HFFc6 (cell line): ENCODE measurements around the gene THSD7B. TPM values are rescaled to one million over a fixed set of nuclear protein-coding genes. Genes with fewer than 3 reads are reported as not detected.

ENCODE experiments used
- DNase-seq: peaks from one replicate; pipeline ENCODE4 v3.0.0-alpha.2; 2018
- H3K27ac Mint-ChIP-seq: 2 replicates; pipeline ENCODE4 v1.8.0; 2020; ENCODE audit warnings: mild to moderate bottlenecking, mixed read lengths
- H3K27me3 Mint-ChIP-seq: 2 replicates; pipeline ENCODE4 v1.8.0; 2021; ENCODE audit warnings: mild to moderate bottlenecking, moderate library complexity, mixed read lengths; ENCODE audit not compliant: insufficient read depth
- H3K36me3 Mint-ChIP-seq: 2 replicates; pipeline ENCODE4 v1.8.0; 2021; ENCODE audit warnings: low read depth, mixed read lengths
- H3K4me1 Mint-ChIP-seq: 2 replicates; pipeline ENCODE4 v1.8.0; 2020; ENCODE audit warnings: low read depth, mixed read lengths
- H3K4me3 Mint-ChIP-seq: 2 replicates; pipeline ENCODE4 v1.8.0; 2020; ENCODE audit warnings: mild to moderate bottlenecking, moderate library complexity, mixed read lengths
- H3K9me3 Mint-ChIP-seq: 2 replicates; pipeline ENCODE4 v1.8.0; 2020; ENCODE audit warnings: mild to moderate bottlenecking, mixed read lengths
- CTCF ChIP-seq: fragments of 200-600 bp; sonication (generic); IDR thresholded peaks from 2 replicates; pipeline ENCODE4 v1.5.0; 2021; ENCODE audit warnings: antibody characterized with exemption, mild to moderate bottlenecking
- total RNA-seq, 6 experiments: library from RNA; stranded (reverse); fragmentation: NEBNext Ultra II Directional; extraction: Animal tissue kit (Norgen Biotek cat#: 25700); gene quantifications; 2 replicates in 1 of 6; 3 replicates in 5 of 6; pipeline ENCODE4 v1.2.3, GENCODE V29; 2021

THSD7B gene
- total RNA-seq, 6 experiments from 2014 or later, result 0.10 to 0.25 (median 0.22) TPM; not detected in 2

GRCh38 chr2:137380610-137381009 lies 615.3 kb downstream of the THSD7B start:
- Mint-ChIP-seq H3K9me3 (no peaks in the 10 kb centered on the region; the same call in 1 of the 2 replicates), H3K36me3 (no peaks in the 10 kb centered on the region), H3K27me3 (no peaks in the 10 kb centered on the region; the same call in 1 of the 2 replicates), H3K4me1 (no peaks in the 10 kb centered on the region), H3K4me3 (no peak overlapping the region), H3K27ac (no peak overlapping the region)
- no peak for DNase-seq
- TF ChIP-seq CTCF, result no peak

DNA sequence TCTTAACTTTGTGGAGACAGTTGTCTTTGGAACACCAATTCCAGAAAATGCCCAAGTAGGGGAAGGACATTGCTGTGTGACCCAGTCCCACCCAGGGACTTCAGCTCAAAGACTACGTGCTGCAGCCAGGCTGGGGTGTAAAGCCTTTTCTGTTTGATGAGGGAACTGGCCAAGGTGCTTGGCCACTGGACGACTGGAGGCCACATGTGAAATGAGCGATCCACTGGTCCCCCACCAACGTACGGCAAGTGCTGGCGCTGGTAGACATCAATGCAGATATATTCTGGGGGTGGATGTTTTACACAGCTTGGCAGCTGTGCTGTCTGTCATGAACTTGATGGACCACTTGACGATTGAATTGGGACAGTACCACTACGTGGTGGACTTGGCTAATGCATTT lies 616.4 kb downstream of the THSD7B start:
- Mint-ChIP-seq H3K4me3 (no peak overlapping the region), H3K27me3 (no peaks in the 10 kb centered on the region; the same call in 1 of the 2 replicates), H3K27ac (no peak overlapping the region), H3K4me1 (no peaks in the 10 kb centered on the region), H3K9me3 (no peaks in the 10 kb centered on the region; the same call in 1 of the 2 replicates), H3K36me3 (no peaks in the 10 kb centered on the region)
- TF ChIP-seq CTCF, result no peak
- DNase-seq, result no peak

DNA sequence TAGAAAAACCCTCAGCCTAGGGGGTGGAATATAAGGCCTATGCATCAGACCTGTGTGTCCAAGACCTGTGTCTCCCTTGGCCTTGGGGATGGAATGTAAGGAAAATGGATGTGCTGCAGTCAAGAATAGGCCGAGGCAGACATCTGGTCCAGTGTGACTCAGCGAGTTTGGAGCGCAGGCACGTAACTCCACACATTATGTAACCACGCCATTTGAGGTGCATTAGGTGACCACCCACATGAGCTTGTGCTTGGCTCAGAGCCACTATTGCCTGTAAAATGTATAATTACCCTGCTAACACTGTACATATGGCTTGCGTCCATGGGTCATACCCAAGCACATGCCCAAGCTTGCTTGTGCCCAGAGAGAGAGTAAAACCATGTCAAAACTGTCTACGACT lies 618.0 kb downstream of the THSD7B start:
- Mint-ChIP-seq H3K4me1 (no peaks in the 10 kb centered on the region), H3K27me3 (no peaks in the 10 kb centered on the region; the same call in 1 of the 2 replicates), H3K27ac (no peak overlapping the region), H3K36me3 (no peaks in the 10 kb centered on the region), H3K4me3 (no peak overlapping the region), H3K9me3 (no peaks in the 10 kb centered on the region; the same call in 1 of the 2 replicates)
- DNase-seq, result no peak
- no peak for TF ChIP-seq CTCF

DNA sequence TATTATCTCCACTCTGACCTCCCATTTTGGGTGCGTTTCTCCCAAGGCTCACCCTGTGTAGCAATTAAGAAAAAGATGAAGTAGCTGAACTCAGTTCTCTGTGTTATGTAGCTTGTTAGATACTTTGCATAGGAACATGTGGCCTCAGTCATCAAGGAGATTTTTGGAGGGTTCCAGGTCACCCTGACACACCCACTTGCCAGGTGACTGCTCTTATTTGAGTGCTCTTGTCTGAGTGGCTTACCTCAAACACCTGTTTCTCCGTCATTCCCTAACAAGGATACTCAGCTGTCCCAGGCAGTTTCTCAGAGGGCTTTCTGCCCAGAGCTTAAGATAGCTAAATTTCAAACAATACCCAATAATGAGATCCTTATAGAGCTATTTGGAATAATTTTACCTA lies 621.7 kb downstream of the THSD7B start:
- TF ChIP-seq CTCF, result no peak
- Mint-ChIP-seq H3K9me3 (no peaks in the 10 kb centered on the region), H3K4me3 (no peak overlapping the region), H3K27ac (no peak overlapping the region), H3K36me3 (no peaks in the 10 kb centered on the region), H3K4me1 (no peaks in the 10 kb centered on the region), H3K27me3 (no peaks in the 10 kb centered on the region; the same call in 1 of the 2 replicates)
- DNase-seq, result no peak

DNA sequence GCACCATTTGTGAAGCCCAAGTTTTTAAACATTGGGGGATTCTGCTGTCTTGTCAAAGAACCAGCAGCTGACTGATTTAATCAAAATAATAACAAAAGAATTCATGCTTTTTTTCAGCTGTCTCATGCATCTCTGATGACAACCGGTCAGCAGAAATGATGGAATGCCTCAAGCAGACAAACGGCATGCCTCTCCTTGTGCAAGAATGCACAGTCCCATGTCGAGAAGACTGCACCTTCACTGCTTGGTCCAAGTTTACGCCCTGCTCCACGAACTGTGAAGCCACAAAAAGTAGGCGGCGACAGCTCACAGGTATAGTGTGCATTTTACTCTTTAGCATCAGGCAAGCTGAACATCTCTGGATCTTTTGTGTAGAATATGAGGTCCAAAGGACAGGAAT lies 640.2 kb downstream of the THSD7B start:
- Mint-ChIP-seq H3K36me3 (no peaks in the 10 kb centered on the region), H3K9me3 (no peaks in the 10 kb centered on the region), H3K4me3 (no peak overlapping the region), H3K27ac (no peak overlapping the region), H3K4me1 (no peaks in the 10 kb centered on the region), H3K27me3 (peaks cover 2% of the 10 kb centered on the region; the same call in 1 of the 2 replicates)
- no peak for TF ChIP-seq CTCF
- no peak for DNase-seq

DNA sequence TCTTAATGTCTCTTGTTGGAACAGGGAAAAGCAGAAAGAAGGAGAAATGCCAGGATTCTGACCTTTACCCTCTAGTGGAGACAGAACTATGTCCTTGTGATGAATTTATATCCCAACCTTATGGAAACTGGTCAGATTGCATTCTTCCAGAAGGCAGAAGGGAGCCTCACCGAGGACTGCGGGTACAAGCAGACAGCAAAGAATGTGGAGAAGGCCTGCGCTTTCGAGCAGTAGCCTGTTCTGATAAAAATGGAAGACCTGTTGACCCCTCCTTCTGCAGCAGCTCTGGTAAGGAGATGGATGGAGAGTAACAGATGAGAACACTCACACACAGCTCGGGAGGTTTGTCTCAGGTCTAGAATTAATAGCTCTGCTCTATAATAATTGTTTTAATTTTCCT lies 646.2 kb downstream of the THSD7B start:
- Mint-ChIP-seq H3K9me3 (peaks cover 8% of the 10 kb centered on the region; the same call in 1 of the 2 replicates), H3K4me1 (no peaks in the 10 kb centered on the region), H3K27me3 (peaks cover 1% of the 10 kb centered on the region; the same call in 1 of the 2 replicates), H3K4me3 (no peak overlapping the region), H3K27ac (no peak overlapping the region), H3K36me3 (no peaks in the 10 kb centered on the region)
- TF ChIP-seq CTCF, result no peak
- no peak for DNase-seq
